ENCODE data around the gene CHPF.

Gene CHPF

GRCh38 chr2:219569635-219570034 is 26.0 kb upstream of the CHPF start:
- Histone ChIP-seq H3K27ac (peak overlapping the region in 1 of 21 experiments; percentile 83), H3K4me3 (peak overlapping the region in 3 of 7 experiments; percentile 51 to 56 (median 55))

- Histone ChIP-seq H3K4me3 (no peak overlapping the region), H3K27ac (no peak overlapping the region)
Observed at GRCh38 chr2:219569041-219569440, 25.4 kb upstream of the CHPF start.

GRCh38 chr2:219567791-219568361 is 24.3 kb upstream of the CHPF start:
- H3K27ac ChIP-seq, result no peak overlapping the region
- H3K4me3 ChIP-seq, result no peak overlapping the region

- Histone ChIP-seq H3K4me3 (no peak overlapping the region), H3K27ac (no peak overlapping the region)
Observed at GRCh38 chr2:219567131-219567530, 23.5 kb upstream of the CHPF start.

DNA sequence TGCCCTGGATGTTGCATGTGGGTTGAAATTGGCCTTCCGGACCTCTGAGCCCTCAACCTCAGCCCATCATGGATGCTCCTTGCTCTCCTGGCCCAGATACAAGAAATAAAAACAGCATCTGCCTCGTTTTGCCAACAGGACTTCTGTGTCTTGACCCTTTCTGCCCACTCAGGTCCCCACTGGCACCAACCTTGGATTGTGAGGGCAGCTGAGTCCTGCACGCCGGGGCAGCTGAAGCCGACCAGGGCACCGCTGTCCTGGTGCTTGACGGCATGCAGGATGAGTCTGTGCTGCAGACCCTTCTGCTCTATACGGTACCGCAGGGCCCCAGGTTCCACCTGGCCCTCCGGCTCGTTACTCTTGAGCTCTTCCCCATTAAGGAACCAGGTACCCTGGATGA is 23.0 kb upstream of the CHPF start:
- Histone ChIP-seq H3K27ac (no peak overlapping the region), H3K4me3 (no peak overlapping the region)

DNA sequence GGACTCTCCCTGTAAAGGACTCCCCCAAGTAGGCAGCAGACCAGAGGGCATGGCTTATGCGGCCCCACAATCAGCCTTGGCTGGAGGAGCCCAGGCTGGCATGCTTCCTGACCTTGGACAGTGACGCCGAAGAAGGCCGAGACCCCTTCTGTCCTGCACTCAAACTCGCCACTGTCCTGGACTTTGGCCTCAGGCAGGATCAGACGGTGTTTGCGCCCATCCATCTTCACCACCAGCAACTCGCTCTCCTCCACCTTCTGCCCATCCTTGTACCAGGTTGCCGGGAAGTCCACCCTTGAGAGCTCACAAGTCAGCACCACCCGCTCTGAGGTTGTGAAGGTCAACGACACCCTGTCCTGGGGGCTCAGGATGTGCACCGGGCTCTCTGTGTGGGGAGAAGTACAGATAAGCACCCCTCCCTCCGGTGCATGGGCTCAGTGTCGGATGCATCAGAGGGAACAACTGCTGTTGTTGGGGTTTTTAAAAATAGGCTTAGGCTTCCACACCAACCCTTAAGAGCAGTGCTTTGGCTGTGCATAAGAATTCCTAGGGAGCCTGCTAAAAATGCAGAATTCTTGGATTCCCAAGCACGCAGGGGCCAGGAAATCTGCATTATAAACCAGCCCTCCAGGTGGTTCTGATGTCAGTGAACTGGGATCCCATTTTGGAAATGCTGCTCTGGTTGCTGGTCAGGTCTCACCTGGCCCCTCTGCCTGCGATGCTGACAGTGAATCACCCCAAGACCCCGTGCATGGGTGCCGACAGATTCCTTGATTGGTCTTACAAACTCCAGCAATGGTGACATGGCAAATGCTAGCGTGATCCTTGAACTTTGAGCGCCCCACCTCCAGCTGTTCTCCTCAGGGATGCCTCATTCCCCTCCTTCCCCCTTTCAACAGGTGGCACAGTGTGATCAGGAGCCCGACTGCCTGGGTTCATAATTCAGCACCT is 21.8 kb upstream of the CHPF start:
- Histone ChIP-seq H3K27ac (no peak overlapping the region), H3K4me3 (no peak overlapping the region)

DNA sequence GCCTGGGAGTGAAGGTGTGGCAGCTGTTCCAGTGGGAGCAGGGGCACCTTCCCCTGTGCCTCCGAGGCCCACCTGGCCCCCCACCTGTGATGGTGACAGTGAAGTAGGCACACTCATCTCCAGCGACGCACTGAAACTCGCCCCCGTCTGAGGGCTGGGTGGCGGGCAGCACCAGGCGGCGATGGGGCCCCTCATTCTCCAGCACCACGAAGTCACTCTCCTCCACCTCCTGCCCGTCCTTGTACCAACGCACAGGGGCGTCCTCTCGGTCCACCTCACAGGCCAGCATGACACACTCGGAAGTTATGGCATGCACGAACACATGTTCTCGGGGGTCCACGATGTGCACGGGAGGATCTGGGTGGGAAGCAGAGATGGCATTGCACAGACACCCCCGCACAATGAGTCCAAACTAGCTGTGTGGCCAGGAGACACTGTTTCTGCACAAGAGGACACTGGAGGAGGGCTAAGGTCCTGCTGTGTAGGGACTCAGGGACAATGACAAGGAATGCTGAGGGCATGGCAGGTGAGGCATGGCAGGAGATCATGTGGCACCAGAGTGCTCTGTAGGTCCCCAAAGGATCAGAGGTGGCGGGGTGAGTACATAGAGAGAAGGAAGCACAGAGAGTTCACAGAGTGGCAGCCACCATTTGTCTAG is 19.8 kb upstream of the CHPF start:
- H3K4me3 ChIP-seq, result no peak overlapping the region
- H3K27ac ChIP-seq, result no peak overlapping the region

- no peak overlapping the region for H3K27ac ChIP-seq
- no peak overlapping the region for H3K4me3 ChIP-seq
Observed at GRCh38 chr2:219562049-219563020, 18.7 kb upstream of the CHPF start.

- no peak overlapping the region for H3K4me3 ChIP-seq
- no peak overlapping the region for H3K27ac ChIP-seq
Observed at GRCh38 chr2:219561179-219562048, 17.8 kb upstream of the CHPF start.

DNA sequence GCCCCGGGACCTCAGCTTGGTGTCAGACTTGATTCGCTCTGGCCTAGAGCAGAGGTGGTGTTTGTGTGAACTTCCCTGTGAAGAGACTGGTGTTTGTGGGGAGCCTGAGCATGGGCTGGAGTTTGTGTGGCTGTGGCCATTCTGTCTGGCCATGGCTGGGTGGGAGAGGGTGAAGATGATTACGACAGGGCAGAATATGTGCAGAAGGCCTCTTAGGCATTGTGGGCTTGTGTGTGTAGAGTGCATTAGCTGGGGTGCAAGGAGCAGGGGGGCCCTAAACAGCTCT is 17.2 kb upstream of the CHPF start:
- no peak overlapping the region for H3K4me3 ChIP-seq
- H3K27ac ChIP-seq, result no peak overlapping the region

- no peak overlapping the region for H3K27ac ChIP-seq
Observed at GRCh38 chr2:219560037-219560892, 16.7 kb upstream of the CHPF start.

DNA sequence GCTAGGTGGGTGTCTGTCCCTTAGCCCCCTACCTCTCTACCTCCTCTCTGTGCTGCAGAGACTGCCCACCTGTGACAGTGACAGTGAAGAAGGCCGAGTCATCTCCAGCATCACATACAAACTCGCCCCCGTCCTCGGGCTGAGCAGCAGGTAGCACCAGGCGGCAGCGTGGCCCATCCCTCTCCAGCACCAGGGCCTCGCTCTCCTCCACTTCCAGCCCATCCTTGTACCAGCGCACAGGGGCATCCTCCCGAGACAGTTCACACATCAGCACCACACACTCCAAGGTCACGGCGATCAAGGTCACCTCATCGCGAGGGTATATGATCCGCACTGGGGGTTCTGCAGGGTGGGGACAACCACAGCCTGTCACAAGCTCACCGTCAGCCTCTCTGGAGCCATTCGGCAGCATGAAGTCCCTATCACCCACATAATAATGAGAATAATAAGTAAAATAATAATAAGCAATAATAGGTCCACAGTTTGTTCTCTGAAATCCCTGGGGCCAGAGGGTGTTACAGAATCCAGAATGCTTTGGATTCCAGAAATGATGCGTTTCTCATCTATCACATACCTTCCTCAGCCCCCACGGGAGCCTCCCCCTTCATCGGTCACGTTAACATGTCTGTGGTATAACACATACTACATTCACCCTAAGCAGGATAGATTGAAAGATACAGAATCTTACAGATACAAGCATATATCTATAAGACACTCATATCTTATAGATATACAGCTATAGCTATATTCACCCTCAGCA is 15.7 kb upstream of the CHPF start:
- Histone ChIP-seq H3K4me3 (no peak overlapping the region), H3K27ac (no peak overlapping the region)

More at GRCh38 chr2:219560037-219560892, 16.7 kb upstream of the CHPF start:
- no peak overlapping the region for H3K4me3 ChIP-seq

DNA sequence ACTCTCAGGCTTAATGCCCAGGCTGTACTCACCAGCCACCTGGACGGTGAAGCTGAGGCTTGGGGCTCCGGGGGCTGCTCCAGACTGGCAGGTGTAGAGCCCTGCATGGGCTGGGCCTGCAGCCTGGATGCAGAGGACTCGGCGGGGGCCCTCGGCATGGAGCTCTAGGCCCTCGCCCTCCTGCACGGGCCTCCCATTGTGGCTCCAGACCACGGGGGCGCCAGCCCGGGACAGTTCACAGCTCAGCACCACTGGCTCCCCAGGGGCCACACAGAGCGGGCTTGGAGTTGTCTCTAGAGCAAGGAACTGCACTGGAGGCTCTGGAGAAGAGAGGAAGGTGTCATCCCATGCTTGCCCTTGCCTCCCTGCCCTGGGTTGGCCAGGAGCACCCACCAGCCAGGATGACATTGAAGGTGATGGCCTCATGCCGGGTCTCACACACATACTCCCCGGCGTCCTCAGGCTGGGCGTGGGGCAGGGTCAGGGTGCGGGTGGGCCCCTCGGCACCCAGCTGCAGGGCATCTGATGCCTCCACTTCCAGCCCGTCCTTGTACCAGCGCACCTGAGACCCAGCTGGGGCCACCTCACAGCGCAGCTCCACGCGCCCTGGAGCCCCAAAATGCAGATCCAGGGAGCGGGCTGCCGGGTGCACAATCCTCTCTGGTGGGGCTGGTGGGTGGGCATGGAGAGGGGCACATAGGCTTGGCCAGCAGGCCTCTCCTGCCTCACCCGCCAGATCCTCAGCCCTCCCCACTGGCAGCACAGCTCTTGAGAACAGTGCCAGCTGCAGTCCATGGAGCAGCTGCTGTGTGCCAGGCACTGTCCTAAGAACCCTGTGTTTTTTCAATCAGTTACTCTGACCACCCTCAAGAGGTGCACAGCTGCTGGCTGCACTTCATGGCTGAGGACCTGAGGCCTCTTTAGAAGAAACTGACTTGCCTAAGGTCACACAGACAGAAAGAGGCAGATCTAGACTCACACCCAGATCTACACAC is 14.5 kb upstream of the CHPF start:
- Histone ChIP-seq H3K4me3 (no peak overlapping the region), H3K27ac (no peak overlapping the region)

GRCh38 chr2:219557320-219557719 is 13.7 kb upstream of the CHPF start:
- no peak overlapping the region for H3K27ac ChIP-seq

DNA sequence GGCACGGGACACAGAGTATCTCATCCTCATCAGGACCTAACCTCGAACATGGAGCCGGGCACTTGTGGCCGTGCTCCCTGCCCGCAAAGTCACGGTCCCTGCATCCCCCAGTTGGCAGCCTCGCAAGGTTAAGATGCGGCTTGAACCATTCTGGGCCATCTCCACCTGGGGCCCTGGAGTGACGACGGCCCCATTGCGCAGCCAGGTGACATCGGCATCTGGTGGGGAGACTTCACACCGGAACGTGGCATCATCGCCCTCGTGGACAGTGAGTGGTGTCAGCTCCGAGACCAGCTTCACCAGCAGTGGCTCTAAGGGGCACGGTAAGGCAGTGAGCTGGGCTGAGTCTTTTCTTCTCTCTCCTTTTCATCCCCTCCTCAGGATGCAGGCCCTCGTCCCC is 12.8 kb upstream of the CHPF start:
- no peak overlapping the region for H3K4me3 ChIP-seq
- H3K27ac ChIP-seq, result no peak overlapping the region

More at GRCh38 chr2:219557320-219557719, 13.7 kb upstream of the CHPF start:
- no peak overlapping the region for H3K4me3 ChIP-seq

DNA sequence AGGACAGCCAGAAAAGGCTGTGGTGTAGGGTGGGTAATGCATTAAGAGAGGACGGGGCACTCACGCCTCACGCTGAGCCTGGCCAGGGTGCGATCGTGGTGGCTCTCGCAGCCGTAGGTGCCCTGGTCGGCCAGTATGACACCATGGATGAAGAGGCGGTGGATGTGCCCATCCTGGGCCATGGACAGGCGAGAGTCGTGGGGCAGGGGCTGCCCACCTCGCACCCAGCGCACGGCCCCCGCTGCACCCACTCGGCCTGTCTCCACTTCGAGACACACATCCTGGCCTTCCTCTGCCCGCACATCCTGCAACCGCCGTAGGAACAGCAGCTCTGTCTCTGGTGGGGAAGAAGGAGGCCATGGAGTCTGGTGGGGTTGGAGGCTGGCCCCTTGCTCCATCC is 12.3 kb upstream of the CHPF start:
- Histone ChIP-seq H3K4me3 (no peak overlapping the region), H3K27ac (no peak overlapping the region)

Data from skin epidermis (tissue), 12 donors.